Keratinocyte (primary cell): ENCODE measurements around the gene ADAMTS15. TPM values are rescaled to one million over a fixed set of nuclear protein-coding genes. Genes with fewer than 3 reads are reported as not detected.

Experiments used
- DNase-seq: peaks from one replicate; pipeline ENCODE4 v3.0.0-alpha.2; 2011; ENCODE audit warnings: low read depth, missing footprints, low spot score
- FAIRE-seq: peaks from 2 replicates; lab custom pipeline; 2011; peaks lifted over from hg19 to GRCh38; lab: Jason Lieb, UNC
- H2AFZ ChIP-seq: 2 replicates; pipeline ENCODE4 v1.6.0; 2012; ENCODE audit warnings: low read length, control low read depth, inconsistent platforms; ENCODE audit not compliant: control insufficient read depth
- H3K27ac ChIP-seq: 2 replicates; pipeline ENCODE4 v1.5.1; 2011; ENCODE audit warnings: low read length; ENCODE audit not compliant: control insufficient read depth, insufficient read depth
- H3K27me3 ChIP-seq: 3 replicates; pipeline ENCODE4 v1.6.0; 2011; ENCODE audit warnings: low read length; ENCODE audit not compliant: control insufficient read depth, insufficient read depth; ENCODE audit errors: extremely low read depth
- H3K36me3 ChIP-seq, 2 experiments: 2 replicates in 1 of 2; 3 replicates in 1 of 2; pipeline ENCODE4 v1.5.1; 2011; ENCODE audit warnings: low read length in 2 of 2, mild to moderate bottlenecking in 1 of 2; ENCODE audit not compliant: control insufficient read depth in 2 of 2, insufficient read depth in 2 of 2; ENCODE audit errors: extremely low read depth in 1 of 2
- H3K4me1 ChIP-seq: 3 replicates; pipeline ENCODE4 v1.5.1; 2011; ENCODE audit warnings: low read length; ENCODE audit not compliant: control insufficient read depth, insufficient read depth; ENCODE audit errors: extremely low read depth
- H3K4me2 ChIP-seq: 3 replicates; pipeline ENCODE4 v1.6.0; 2011; ENCODE audit warnings: low read depth, low read length; ENCODE audit not compliant: control insufficient read depth, insufficient read depth; ENCODE audit errors: extremely low read depth
- H3K4me3 ChIP-seq, 3 experiments: fragments of 200-600 bp in 1 of 3; sonication (generic) in 1 of 3; 2 replicates in 2 of 3; 3 replicates in 1 of 3; pipeline ENCODE4 v1.5.1; 2011 to 2016; ENCODE audit warnings: low read length in 3 of 3, mild to moderate bottlenecking in 3 of 3, control low read depth in 2 of 3, inconsistent platforms in 1 of 3, low read depth in 1 of 3, mixed read lengths in 1 of 3, mixed run types in 1 of 3, moderate library complexity in 1 of 3; ENCODE audit not compliant: control insufficient read depth in 2 of 3, insufficient read depth in 2 of 3; ENCODE audit errors: extremely low read depth in 1 of 3
- H3K79me2 ChIP-seq: 2 replicates; pipeline ENCODE4 v1.6.0; 2012; ENCODE audit warnings: low read length; ENCODE audit not compliant: control insufficient read depth, insufficient read depth
- H3K9ac ChIP-seq: 3 replicates; pipeline ENCODE4 v1.6.0; 2011; ENCODE audit warnings: low read length; ENCODE audit not compliant: control insufficient read depth, insufficient read depth; ENCODE audit errors: extremely low read depth
- H3K9me1 ChIP-seq: 3 replicates; pipeline ENCODE4 v1.6.0; 2011; ENCODE audit warnings: low read length; ENCODE audit not compliant: control insufficient read depth, insufficient read depth; ENCODE audit errors: extremely low read depth
- H3K9me3 ChIP-seq: 2 replicates; pipeline ENCODE4 v1.5.1; 2012; ENCODE audit warnings: low read depth, low read length; ENCODE audit not compliant: control insufficient read depth
- H4K20me1 ChIP-seq: 3 replicates; pipeline ENCODE4 v1.6.0; 2011; ENCODE audit warnings: low read length; ENCODE audit not compliant: control insufficient read depth, insufficient read depth; ENCODE audit errors: extremely low read depth
- CTCF ChIP-seq, 3 experiments: IDR thresholded peaks in 1 of 3; conservative IDR thresholded peaks in 1 of 3; optimal IDR thresholded peaks in 1 of 3; 2 replicates in 2 of 3; 3 replicates in 1 of 3; pipeline versions ENCODE3 to v1.5.1; 2011; ENCODE audit warnings: low read length in 3 of 3, mild to moderate bottlenecking in 3 of 3, moderate library complexity in 2 of 3, control low read depth in 1 of 3, inconsistent platforms in 1 of 3; ENCODE audit not compliant: insufficient read depth in 2 of 3; ENCODE audit errors: extremely low read depth in 1 of 3
- EZH2 ChIP-seq: IDR thresholded peaks from one replicate; pipeline ENCODE4 v1.6.1; 2012; ENCODE audit warnings: inconsistent platforms, mild to moderate bottlenecking, low read length, moderate library complexity
- dilution Hi-C: fragments of 300-500 bp; cut with MboI; formaldehyde crosslinking; loops from one replicate; pipeline ENCODE4 v1.7.0; 2020; ENCODE audit warnings: low sequenced_read_pairs; ENCODE audit not compliant: extremely low pct_ligation_motif_present
- polyA plus RNA-seq, 5 experiments: library from polyadenylated mRNA; depleted of rRNA in 3 of 5; stranded (reverse) in 3 of 5; stranded (forward) in 1 of 5; unstranded in 1 of 5; fragments of >200 nt; gene quantifications; 1 replicate in 1 of 5; 2 replicates in 3 of 5; 3 replicates in 1 of 5; pipeline versions ENCODE4 v1.2.1 to v1.2.3, GENCODE V29; 2011 to 2012; ENCODE audit warnings: missing spikeins in 2 of 5, low read depth in 1 of 5, low replicate concordance in 1 of 5

Gene ADAMTS15
- polyA plus RNA-seq, 1 donor (not counting 4 experiments of a cell fraction or from before 2014, with no cell fraction given), result 0.30 TPM

- H3K27me3 ChIP-seq, result no peaks in the 10 kb centered on the region
- DNase-seq (no peak), FAIRE-seq (no peak)
- no peaks in the 10 kb centered on the region for H4K20me1 ChIP-seq
- H3K9me3 ChIP-seq, result no peaks in the 10 kb centered on the region
- H3K9me1 ChIP-seq, result no peaks in the 10 kb centered on the region
- dilution Hi-C loops, result no loop called here
- H3K27ac ChIP-seq, result no peak overlapping the region
- H3K4me2 ChIP-seq, result no peak overlapping the region
- H3K4me3 ChIP-seq, result no peak overlapping the region
- no peak overlapping the region for H3K9ac ChIP-seq
- no peaks in the 10 kb centered on the region for H3K36me3 ChIP-seq
- no peak overlapping the region for H2AFZ ChIP-seq
- no peak for TF ChIP-seq EZH2
- TF ChIP-seq CTCF (optimal IDR thresholded peaks at IDR 0.05 in 1 of 3, IDR thresholded peaks at IDR 0.05 in 1 of 3, conservative IDR thresholded peaks at IDR 0.05 in 1 of 3; ENCODE audit: extremely low read depth in 1 of 3, insufficient read depth in 2 of 3, low read length in 3 of 3), result no peak
- no peaks in the 10 kb centered on the region for H3K4me1 ChIP-seq
- H3K79me2 ChIP-seq, result no peaks in the 10 kb centered on the region
These were observed 31.7 kb downstream of the ADAMTS15 start for GRCh38 chr11:130480186-130480585.

GRCh38 chr11:130480711-130481140 lies 32.3 kb downstream of the ADAMTS15 start:
- no peak for TF ChIP-seq CTCF (optimal IDR thresholded peaks at IDR 0.05 in 1 of 3, IDR thresholded peaks at IDR 0.05 in 1 of 3, conservative IDR thresholded peaks at IDR 0.05 in 1 of 3; ENCODE audit: extremely low read depth in 1 of 3, insufficient read depth in 2 of 3, low read length in 3 of 3)
- TF ChIP-seq EZH2, result no peak
- FAIRE-seq, result no peak
- dilution Hi-C loops, result no loop called here
- Histone ChIP-seq H3K4me2 (no peak overlapping the region), H3K9me3 (no peaks in the 10 kb centered on the region), H3K9me1 (no peaks in the 10 kb centered on the region), H3K4me3 (no peak overlapping the region), H2AFZ (no peak overlapping the region), H3K79me2 (no peaks in the 10 kb centered on the region), H3K27ac (no peak overlapping the region), H3K36me3 (no peaks in the 10 kb centered on the region), H3K9ac (no peak overlapping the region), H4K20me1 (no peaks in the 10 kb centered on the region), H3K27me3 (no peaks in the 10 kb centered on the region), H3K4me1 (no peaks in the 10 kb centered on the region)
- no peak for DNase-seq
